Measurements from ENCODE around the gene NPHP1.
"Not testable (repeated sequence)": the region's sequence is repeated elsewhere in the genome, so short reads cannot be mapped to it uniquely, and the experiment has no call there.

NPHP1 gene

DNA sequence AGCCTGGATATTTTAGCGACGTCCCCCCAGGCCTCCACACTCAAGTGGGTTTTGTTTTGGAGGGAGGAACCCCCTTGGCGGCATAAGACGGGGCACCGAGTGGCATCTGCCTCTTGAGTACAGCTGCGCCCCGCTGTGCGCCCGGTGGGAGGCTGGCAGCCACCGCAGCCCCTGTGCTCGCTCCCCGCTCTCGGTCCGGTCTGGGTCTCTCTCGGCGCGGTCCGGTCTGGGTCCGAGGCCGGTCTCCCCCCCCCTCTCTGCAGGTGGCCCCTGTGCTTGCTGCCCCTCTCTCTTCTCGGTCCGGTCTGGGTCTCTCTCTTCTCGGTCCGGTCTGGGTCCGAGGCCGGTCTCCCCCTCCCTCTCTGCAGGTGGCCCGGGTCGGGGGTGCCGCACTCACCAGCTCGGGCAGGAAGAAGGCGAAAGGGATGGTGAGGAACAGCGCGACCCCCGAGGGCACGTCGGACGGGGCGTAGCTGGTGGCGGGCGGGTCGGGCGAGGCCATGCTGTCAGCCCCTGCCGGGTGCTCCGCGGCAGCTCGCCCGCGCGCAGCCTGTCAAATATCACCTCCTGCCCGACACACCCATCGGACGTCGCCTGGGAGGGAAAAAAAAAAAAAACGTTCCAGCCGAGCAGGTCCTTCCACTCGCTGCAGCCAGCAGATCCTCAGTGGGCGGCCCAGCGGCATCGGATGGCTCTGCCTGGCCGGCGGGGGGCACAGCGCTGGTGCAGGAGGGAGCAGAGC, 89.4 kb downstream of the NPHP1 start, which contains the start of gene MALL:
Gene MALL (minus strand): TSS at position 532 of the 742 bp plus-strand sequence. CDS start 30 bp downstream, at position 502.
- peak within 1 kb of the TSS; percentile 44 for H3K4me3 ChIP-seq (replicated peaks; ENCODE audit: low read depth, low read length)
- no peak for TF ChIP-seq CTCF (IDR thresholded peaks at IDR 0.05; ENCODE audit: low read depth, low read length, missing control alignments)

DNA sequence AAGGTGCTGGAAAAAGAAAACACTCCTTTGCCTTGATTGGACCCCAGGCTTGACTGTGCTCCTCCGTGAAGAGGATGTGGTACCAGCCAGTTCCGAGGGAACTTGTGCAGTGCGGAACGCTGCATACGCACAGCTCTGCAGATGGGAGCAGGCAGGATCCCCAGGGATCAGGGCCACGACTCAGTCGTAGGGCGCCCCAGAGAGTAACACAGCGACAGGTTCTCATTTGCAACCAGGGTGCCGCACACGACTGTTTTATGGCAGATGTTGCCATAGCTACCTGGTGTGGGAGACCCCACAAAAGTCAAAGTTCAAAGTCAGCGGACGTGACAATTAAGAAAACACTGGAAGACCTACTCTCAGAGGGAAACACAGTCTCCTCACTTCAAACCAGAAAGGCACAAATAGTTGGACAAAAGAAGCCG, 90.0 kb downstream of the NPHP1 start:
- peak overlapping the region; percentile 44 for H3K4me3 ChIP-seq (replicated peaks; ENCODE audit: low read depth, low read length)
- DNase-seq (ENCODE audit: extremely low read depth, low read depth): no peak
- no peak for TF ChIP-seq CTCF (IDR thresholded peaks at IDR 0.05; ENCODE audit: low read depth, low read length, missing control alignments)

More for the DNA sequence above, 89.4 kb downstream of the NPHP1 start, which contains the start of gene MALL:
- DNase-seq (ENCODE audit: extremely low read depth, low read depth): no peak

- no peak for DNase-seq (ENCODE audit: extremely low read depth, low read depth)
- H3K4me3 ChIP-seq (replicated peaks; ENCODE audit: low read depth, low read length): no peak overlapping the region
- TF ChIP-seq CTCF (IDR thresholded peaks at IDR 0.05; ENCODE audit: low read depth, low read length, missing control alignments): peak; percentile 38
Measured at GRCh38 chr2:110113961-110114591, 90.7 kb downstream of the NPHP1 start.

DNA sequence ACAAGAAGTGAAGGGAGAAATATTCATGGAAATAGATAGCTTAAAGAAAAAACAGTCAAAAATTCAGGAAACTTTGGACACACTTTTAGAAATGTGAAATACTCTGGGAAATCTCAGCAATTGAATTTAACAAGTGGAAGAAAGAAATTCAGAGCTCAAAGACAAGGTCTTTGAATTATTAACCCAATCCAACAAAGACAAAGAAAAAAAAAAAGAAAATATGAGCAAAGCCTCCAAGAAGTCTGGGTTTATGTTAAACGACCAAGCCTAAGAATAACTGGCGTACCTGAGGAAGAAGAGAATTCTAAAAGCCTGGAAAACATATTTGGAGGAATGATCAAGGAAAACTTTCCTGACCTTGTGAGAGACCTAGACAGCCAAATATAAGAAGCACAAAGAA, 96.5 kb downstream of the NPHP1 start:
- not testable (repeated sequence) for H3K4me3 ChIP-seq (replicated peaks; ENCODE audit: low read depth, low read length); DNase-seq (ENCODE audit: extremely low read depth, low read depth)

GRCh38 chr2:110107092-110108079, 97.4 kb downstream of the NPHP1 start:
- DNase-seq (ENCODE audit: extremely low read depth, low read depth): no peak
- no peak overlapping the region for H3K4me3 ChIP-seq (replicated peaks; ENCODE audit: low read depth, low read length)
- no peak for TF ChIP-seq CTCF (IDR thresholded peaks at IDR 0.05; ENCODE audit: low read depth, low read length, missing control alignments)

- H3K4me3 ChIP-seq (replicated peaks; ENCODE audit: low read depth, low read length): no peak overlapping the region
- no peak for TF ChIP-seq CTCF (IDR thresholded peaks at IDR 0.05; ENCODE audit: low read depth, low read length, missing control alignments)
- DNase-seq (ENCODE audit: extremely low read depth, low read depth): no peak
Measured at GRCh38 chr2:110106642-110107041, 98.2 kb downstream of the NPHP1 start.

Data from HFF-Myc (cell line).